GM19099 (cell line): ENCODE results near the gene TAF11L9.
"Not testable (repeated sequence)": the region's sequence is repeated elsewhere in the genome, so short reads cannot be mapped to it uniquely, and the experiment has no call there.

Source experiments
- POLR2A ChIP-seq: IDR thresholded peaks from 3 replicates; pipeline ENCODE4 v1.6.1; 2011; ENCODE audit warnings: low read depth; ENCODE audit not compliant: insufficient read length; ENCODE audit errors: extremely low read depth

The TAF11L9 gene

GRCh38 chr5:17594255-17594654, at the start of gene TAF11L9:
TSS of gene TAF11L9 (minus strand) at chr5:17594394.
- TF ChIP-seq POLR2A = not testable (repeated sequence)

GRCh38 chr5:17634160-17634559, 40.0 kb upstream of the TAF11L9 start, which contains the start of gene TAF11L14:
TSS of gene TAF11L14 (plus strand) at chr5:17634460.
- no peak for TF ChIP-seq POLR2A

DNA sequence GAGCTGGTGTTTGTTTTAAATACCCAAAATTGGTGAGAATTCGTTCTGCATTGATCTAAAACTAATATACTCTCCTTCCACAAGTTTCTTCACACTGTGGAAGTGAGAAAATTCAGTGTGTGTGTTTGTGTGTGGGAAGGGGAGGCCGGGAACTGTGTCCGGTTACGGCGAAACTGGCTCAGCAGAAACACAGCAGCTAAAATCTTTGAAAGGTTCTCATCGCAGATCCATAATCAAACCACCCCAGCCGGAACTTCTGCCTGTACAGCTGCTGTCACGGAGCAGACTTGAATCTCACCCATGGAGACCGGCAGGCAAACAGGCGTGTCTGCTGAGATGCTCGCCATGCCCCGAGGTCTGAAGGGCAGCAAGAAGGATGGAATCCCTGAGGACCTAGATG, 37.6 kb upstream of the TAF11L9 start, which contains the start of gene TAF11L13:
TSS of gene TAF11L13 (plus strand) at position 301 of the 400 bp plus-strand sequence.
- TF ChIP-seq POLR2A = not testable (repeated sequence)

- no peak for TF ChIP-seq POLR2A
Measured at GRCh38 chr5:17625686-17626085, 31.5 kb upstream of the TAF11L9 start.

DNA sequence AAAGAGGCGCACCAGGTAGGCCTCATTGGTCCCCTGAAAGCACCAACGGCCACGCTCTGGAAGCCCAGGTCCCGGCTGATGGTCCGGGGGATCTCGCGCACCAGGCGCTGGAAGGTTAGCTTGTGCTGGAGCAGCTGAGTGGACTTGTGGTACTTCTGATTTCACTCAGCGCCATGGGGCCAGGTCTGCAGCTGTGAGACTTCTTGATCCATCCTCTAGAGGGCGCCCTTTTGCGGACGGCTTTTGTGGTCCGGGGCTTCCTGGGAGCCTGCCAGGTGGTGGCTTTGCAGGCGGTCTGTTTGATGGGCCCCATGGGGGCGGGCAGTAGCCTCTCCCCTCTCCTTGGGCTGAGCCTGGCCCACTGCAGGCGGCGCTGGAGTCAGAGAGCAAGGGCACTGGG, 26.4 kb upstream of the TAF11L9 start:
- TF ChIP-seq POLR2A = no peak

- TF ChIP-seq POLR2A = no peak
Measured at GRCh38 chr5:17619354-17619753, 25.2 kb upstream of the TAF11L9 start.

DNA sequence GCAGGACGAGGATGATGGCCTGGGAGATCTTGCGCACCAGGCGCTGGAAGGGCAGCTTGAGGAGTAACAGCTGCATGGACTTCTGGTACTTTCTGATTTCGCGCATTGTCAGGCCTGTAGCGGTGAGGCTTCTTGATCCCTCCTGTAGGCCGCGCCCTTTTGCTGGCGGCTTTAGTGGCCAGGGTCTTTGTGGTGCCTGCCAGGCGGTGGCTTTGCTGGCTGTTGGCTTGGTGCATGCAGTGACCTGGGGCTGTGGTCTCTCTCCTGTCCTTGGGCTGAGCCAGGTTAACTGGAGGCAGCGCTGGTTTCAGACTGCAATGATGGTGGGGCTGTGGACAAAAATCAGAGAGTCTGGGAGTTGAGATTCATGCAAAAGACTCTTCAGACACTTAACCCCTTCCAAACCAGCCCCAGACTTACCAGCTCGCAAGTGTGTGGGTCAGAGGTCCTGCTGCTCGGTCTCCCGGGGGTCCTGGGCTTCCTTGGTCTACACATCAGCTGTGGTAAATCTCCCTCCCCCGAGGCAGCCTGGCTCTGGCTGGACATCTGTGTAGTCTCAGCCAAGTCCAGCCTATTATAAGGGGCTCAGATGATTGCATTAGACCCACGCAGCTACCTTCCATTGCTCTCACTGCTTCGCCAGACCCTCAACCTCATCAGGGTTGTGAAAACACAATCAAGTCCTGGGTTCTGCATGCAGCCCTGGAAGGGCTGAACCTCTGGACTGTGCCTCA, 20.8 kb upstream of the TAF11L9 start:
- TF ChIP-seq POLR2A = no peak

DNA sequence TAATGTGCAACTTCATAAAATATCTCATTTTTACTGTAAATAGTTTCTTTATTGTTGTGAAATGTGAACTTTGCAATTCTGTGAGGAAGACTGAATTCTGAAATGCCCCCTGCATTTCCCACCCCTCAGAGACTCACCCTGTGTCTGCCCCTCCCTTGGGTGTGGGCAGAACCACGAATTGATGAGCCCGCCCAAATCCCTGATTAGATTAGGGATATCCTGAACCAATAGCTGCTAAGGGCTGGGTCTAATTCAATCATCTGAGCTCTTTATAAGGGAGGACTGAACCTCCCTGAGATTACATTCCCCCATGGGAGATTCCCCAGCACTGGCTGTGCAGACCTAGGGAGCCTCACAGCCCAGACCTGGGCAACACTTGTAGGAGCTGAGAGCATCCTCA, 15.9 kb upstream of the TAF11L9 start, which contains the start of gene TAF11L12:
TSS of gene TAF11L12 (plus strand) at position 301 of the 400 bp plus-strand sequence.
- not testable (repeated sequence) for TF ChIP-seq POLR2A

- TF ChIP-seq POLR2A = no peak
Measured at GRCh38 chr5:17604951-17605350, 10.8 kb upstream of the TAF11L9 start.

DNA sequence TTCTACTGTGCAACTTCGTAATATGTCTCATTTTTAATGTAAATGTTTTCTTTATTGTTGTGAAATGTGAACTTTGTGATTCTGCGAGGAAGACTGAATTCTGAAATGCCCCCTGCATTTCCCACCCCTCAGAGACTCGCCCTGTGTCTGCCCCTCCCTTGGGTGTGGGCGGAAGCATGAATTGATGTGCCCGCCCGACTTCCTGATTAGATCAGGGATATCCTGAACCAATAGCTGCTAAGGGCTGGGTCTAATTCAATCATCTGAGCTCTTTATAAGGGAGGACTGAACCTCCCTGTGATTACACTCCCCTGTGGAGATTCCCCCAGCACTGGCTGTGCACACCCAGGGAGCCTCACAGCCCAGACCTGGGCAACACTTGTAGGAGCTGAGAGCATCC, 9.7 kb upstream of the TAF11L9 start, which contains the start of gene TAF11L11:
TSS of gene TAF11L11 (plus strand) at position 304 of the 400 bp plus-strand sequence.
- not testable (repeated sequence) for TF ChIP-seq POLR2A

DNA sequence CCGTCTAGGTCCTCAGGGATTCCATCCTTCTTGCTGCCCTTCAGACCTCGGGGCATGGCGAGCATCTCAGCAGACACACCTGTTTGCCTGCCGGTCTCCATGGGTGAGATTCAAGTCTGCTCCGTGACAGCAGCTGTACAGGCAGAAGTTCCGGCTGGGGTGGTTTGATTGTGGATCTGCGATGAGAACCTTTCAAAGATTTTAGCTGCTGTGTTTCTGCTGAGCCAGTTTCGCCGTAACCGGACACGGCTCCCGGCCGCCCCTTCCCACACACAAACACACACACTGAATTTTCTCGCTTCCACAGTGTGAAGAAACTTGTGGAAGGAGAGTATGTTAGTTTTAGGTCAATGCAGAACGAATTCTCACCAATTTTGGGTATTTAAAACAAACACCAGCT, 3.5 kb upstream of the TAF11L9 start, which contains the start of gene TAF11L10:
TSS of gene TAF11L10 (minus strand) at position 101 of the 400 bp plus-strand sequence.
- not testable (repeated sequence) for TF ChIP-seq POLR2A

- TF ChIP-seq POLR2A = not testable (repeated sequence)
Measured at GRCh38 chr5:17590860-17591259, 3.3 kb downstream of the TAF11L9 start, which contains the start of gene TAF11L8. TSS of gene TAF11L8 (minus strand) at chr5:17590960.

DNA sequence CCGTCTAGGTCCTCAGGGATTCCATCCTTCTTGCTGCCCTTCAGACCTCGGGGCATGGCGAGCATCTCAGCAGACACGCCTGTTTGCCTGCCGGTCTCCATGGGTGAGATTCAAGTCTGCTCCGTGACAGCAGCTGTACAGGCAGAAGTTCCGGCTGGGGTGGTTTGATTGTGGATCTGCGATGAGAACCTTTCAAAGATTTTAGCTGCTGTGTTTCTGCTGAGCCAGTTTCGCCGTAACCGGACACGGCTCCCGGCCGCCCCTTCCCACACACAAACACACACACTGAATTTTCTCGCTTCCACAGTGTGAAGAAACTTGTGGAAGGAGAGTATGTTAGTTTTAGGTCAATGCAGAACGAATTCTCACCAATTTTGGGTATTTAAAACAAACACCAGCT, 8.5 kb downstream of the TAF11L9 start, which contains the start of gene TAF11L7:
TSS of gene TAF11L7 (minus strand) at position 101 of the 400 bp plus-strand sequence.
- not testable (repeated sequence) for TF ChIP-seq POLR2A
